Measurements from ENCODE around the gene NCOA6.
"Not testable (repeated sequence)": the region's sequence is repeated elsewhere in the genome, so short reads cannot be mapped to it uniquely, and the experiment has no call there.

Gene NCOA6

GRCh38 chr20:34824806-34825529 is 483 bp downstream of the NCOA6 start:
- no peak for DNase-seq

DNA sequence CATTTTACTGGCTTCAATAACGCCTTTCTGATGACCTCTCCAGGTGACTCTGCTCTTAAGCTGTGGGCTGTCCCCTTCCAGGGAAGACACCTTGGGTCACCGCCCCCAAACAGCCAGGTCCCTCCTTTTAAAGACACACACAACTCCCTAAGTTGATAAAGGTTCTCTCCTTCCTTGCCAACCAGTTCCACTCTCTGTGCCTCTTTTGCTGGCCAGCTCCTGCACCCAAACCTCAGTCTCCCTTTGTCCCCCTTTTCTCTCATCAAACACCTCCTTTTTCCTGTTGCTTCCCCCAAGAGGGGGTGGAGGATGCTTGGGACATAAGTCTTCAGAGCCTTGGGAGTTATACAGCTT is 1.0 kb downstream of the NCOA6 start:
- no peak for DNase-seq

DNA sequence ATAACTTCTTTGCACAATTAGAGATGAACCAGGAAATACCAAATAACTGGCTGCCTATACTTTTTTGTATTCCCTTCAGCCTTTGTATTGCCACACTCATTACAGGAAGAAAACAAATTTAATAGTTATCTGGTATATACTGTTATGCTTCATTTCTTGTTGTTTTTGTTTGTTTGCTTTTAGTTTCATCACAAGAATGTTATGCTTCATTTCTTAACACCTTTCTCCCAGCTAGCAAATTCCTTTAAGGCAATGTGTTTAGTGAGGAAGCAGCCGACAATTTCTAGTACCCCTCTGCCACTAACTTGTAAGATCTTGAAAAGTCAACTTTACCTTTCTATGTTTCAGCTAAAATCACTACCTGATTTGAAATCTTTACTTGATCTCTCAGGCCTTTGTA is 1.4 kb downstream of the NCOA6 start:
- no peak for DNase-seq

GRCh38 chr20:34820805-34821578 is 4.5 kb downstream of the NCOA6 start:
- DNase-seq: no peak

- DNase-seq: no peak
These were observed 7.7 kb downstream of the NCOA6 start for GRCh38 chr20:34817801-34818200.

- no peak for DNase-seq
These were observed 8.4 kb downstream of the NCOA6 start for GRCh38 chr20:34817072-34817471.

GRCh38 chr20:34815636-34816035 is 9.8 kb downstream of the NCOA6 start:
- DNase-seq: no peak

GRCh38 chr20:34808583-34808982 is 16.9 kb downstream of the NCOA6 start:
- no peak for DNase-seq

- DNase-seq: not testable (repeated sequence)
These were observed 17.4 kb downstream of the NCOA6 start for GRCh38 chr20:34807944-34808465.

DNA sequence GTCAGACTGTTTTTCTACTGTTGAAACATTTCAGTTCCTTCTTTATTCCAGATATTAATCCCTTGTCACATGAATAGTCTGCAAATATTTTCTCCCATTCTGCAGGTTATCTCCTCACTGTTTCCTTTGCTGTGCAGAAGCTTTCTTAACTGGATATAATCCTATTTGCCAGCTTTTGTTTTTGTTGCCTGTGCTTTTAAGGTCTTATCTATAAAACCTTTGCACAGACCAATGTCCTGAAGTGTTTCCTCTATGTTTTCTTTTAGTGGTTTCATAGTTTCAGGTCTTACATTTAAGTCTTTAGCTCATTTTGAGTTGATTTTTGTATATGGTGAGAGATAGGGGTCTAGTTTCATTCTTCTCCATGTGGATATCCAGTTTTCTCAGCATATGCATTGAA is 19.2 kb downstream of the NCOA6 start:
- DNase-seq: no peak

- DNase-seq: no peak
These were observed 26.6 kb downstream of the NCOA6 start for GRCh38 chr20:34798871-34799270.

GRCh38 chr20:34798328-34798727 is 27.1 kb downstream of the NCOA6 start:
- no peak for DNase-seq

DNA sequence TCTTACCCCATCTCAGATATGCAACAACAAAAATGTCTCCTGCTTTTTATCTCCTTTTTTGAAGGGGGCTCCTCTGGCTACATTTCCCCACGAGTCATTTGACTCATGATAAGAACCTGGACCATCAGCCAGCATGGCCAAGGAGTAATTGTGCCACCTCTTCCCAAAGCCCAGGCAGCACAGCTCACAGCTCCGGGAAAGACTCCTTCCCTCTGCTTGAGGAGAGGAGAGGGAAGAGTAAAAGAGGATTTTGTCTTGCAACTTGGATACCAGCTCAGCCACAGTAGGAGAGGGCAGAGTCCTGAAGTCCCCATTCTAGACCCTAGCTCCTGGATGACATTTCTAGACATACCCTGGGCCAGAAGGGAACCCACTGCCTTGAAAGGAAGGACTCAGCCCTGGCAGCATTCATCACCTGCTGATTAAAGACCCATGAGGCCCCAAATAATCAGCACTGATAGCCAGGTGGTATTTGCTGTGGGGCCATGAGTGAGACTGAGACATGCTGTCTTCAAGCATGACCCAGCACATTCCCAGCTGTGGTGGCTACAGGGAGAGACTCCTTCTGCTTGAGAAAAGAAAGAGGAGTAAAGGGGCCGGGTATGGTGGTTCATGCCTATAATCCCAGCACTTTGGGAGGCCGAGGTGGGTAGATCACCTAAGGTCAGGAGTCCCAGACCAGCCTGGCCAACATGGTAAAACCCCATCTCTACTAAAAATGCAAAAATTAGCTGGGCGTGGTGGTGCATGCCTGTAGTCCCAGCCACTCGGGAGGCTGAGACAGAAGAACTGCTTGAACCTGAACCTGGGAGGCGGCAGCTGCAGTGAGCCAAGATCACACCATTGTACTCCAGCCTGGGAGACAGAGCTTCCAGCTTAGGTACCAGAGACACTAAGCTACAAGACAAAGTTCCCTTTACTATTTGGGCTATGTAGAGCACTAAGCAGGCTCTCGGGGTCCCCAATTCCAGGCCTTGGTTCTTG is 28.1 kb downstream of the NCOA6 start:
- DNase-seq: no peak

GRCh38 chr20:34794006-34794585 is 31.4 kb downstream of the NCOA6 start:
- DNase-seq: no peak

GRCh38 chr20:34792687-34793363 is 32.6 kb downstream of the NCOA6 start:
- no peak for DNase-seq

GRCh38 chr20:34791289-34792020 is 34.0 kb downstream of the NCOA6 start:
- no peak for DNase-seq

DNA sequence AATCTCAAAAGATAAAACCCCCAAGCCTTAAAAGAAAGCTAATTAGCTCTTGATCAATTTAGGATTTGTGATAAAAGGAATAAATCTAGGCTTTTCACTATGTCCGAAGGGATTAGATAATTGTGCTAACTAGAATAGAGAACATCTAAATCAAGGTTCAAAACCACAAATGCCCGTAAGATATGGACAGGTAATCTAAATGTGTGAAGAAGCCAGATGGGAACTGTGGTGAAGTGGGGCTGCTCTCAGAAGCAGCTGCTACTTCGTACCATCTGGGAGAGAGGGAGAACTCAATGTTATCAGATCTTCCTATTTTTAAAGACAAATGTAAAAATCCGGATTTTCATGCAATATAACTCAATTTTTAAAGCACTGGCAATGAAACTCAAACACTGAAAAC is 44.2 kb downstream of the NCOA6 start:
- DNase-seq: no peak

- not testable (repeated sequence) for DNase-seq
These were observed 45.2 kb downstream of the NCOA6 start for GRCh38 chr20:34780291-34780690.

DNA sequence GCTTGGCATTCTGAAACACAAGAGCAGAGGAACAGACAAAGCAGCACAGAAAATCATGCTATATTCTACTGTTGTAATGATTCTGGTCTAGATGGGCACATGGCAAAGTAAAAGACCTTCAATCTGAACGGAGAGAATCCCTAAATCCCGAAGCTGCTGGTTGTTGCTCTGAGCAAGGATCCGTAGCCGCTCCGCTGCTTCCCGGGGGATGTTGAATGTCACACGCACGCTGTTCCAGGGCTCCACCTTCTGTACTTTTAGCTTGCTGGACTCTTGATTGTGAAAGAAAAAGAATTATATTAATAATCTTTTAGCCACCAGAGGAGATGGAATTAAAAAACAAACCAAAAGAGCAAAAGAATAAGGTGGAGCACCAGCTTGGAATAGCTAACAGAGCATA is 49.3 kb downstream of the NCOA6 start:
- no peak for DNase-seq

- DNase-seq: no peak
These were observed 50.6 kb downstream of the NCOA6 start for GRCh38 chr20:34774886-34775285.

- DNase-seq: no peak
These were observed 51.0 kb downstream of the NCOA6 start for GRCh38 chr20:34774449-34774848.
